Activated T-helper 1 cell treated with Interleukin-2 at 50 U/mL for 16 hours (primary cell): ENCODE results near the gene SCTR.

ENCODE experiments used
- DNase-seq: peaks from one replicate; pipeline ENCODE4 v3.0.0-alpha.2; 2020; ENCODE audit warnings: low read depth

The SCTR gene

GRCh38 chr2:119523383-119523951, 816 bp downstream of the SCTR start:
- no peak for DNase-seq

- no peak for DNase-seq
Measured at GRCh38 chr2:119522671-119523070, 1.6 kb downstream of the SCTR start.

GRCh38 chr2:119521433-119522050, 2.7 kb downstream of the SCTR start:
- DNase-seq: no peak

GRCh38 chr2:119520696-119521432, 3.4 kb downstream of the SCTR start:
- DNase-seq: no peak

GRCh38 chr2:119519057-119519408, 5.2 kb downstream of the SCTR start:
- DNase-seq: no peak

GRCh38 chr2:119518401-119519056, 5.8 kb downstream of the SCTR start:
- no peak for DNase-seq

- no peak for DNase-seq
Measured at GRCh38 chr2:119517433-119517832, 6.8 kb downstream of the SCTR start.

- no peak for DNase-seq
Measured at GRCh38 chr2:119516121-119516520, 8.2 kb downstream of the SCTR start.

GRCh38 chr2:119513832-119514231, 10.5 kb downstream of the SCTR start:
- DNase-seq: no peak

- DNase-seq: no peak
Measured at GRCh38 chr2:119512946-119513345, 11.3 kb downstream of the SCTR start.

GRCh38 chr2:119511989-119512388, 12.3 kb downstream of the SCTR start:
- no peak for DNase-seq

GRCh38 chr2:119508756-119509155, 15.5 kb downstream of the SCTR start:
- DNase-seq: no peak

- DNase-seq: no peak
Measured at GRCh38 chr2:119496682-119497081, 27.6 kb downstream of the SCTR start.

GRCh38 chr2:119495948-119496347, 28.3 kb downstream of the SCTR start:
- no peak for DNase-seq

- no peak for DNase-seq
Measured at GRCh38 chr2:119494163-119494790, 30.0 kb downstream of the SCTR start.

GRCh38 chr2:119491776-119492525, 32.3 kb downstream of the SCTR start:
- no peak for DNase-seq

GRCh38 chr2:119490653-119491195, 33.6 kb downstream of the SCTR start:
- DNase-seq: no peak

- DNase-seq: no peak
Measured at GRCh38 chr2:119490106-119490505, 34.2 kb downstream of the SCTR start.

- no peak for DNase-seq
Measured at GRCh38 chr2:119489232-119489952, 34.9 kb downstream of the SCTR start.

- no peak for DNase-seq
Measured at GRCh38 chr2:119488245-119489214, 35.8 kb downstream of the SCTR start.
